C4-2B (cell line): ENCODE results near the gene IBA57.

Source experiments
- CTCF ChIP-seq: fragments of 450-650 bp; conservative IDR thresholded peaks from 2 replicates; pipeline ENCODE4 v1.5.1; 2017; ENCODE audit warnings: mild to moderate bottlenecking
- ZFX ChIP-seq: fragments of 450-650 bp; IDR thresholded peaks from 2 replicates; pipeline ENCODE4 v1.6.1; 2017

GRCh38 chr1:228151180-228151925, 14.3 kb upstream of the IBA57 start:
- TF ChIP-seq CTCF (no peak), ZFX (no peak)
